ENCODE data around the gene FNDC7.
"Not testable (repeated sequence)": the region's sequence is repeated elsewhere in the genome, so short reads cannot be mapped to it uniquely, and the experiment has no call there.

FNDC7 gene

DNA sequence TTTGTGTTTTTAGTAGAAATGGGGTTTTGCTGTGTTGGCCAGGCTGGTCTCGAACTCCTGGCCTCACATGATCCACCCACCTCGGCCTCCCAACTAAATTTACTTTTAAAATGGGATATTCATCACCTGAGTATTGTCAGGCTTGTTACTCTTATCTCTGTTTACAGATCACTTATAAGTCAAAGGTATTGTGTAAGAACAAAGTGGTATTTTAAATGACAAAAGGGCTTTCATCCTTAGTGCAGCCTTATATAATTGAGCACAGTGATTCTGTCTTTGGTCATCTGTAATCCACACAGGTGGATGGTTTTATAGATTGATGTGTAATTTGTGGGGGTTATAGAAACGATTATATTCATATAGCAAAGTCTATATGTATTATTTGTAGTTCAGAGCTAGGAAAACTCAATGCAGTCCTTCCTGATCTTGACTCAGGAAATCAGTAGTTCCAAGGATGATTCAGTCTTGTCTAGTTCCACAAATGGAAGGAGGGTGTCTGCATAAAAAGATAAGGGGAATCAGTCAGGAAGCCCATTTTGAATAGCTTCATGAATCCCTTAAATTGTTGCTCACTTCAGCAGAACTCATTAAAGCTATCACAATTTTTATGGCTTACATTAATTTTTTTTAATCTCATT lies 68.3 kb downstream of the FNDC7 start (continued):
- TF ChIP-seq ZBTB8A (tag by site-specific recombination; IDR thresholded peaks at IDR 0.05), result no peak
- TF ChIP-seq KLF9 (tag by site-specific recombination; IDR thresholded peaks at IDR 0.05; ENCODE audit: low read depth), result no peak
- no peak for TF ChIP-seq KLF10 (tag by site-specific recombination; IDR thresholded peaks at IDR 0.05)
- TF ChIP-seq ZNF133 (tag by site-specific recombination; IDR thresholded peaks at IDR 0.05), result no peak
- no peak for TF ChIP-seq EGR2 (tag by site-specific recombination; IDR thresholded peaks at IDR 0.05; ENCODE audit: low read depth)
- TF ChIP-seq, protein P1, sequence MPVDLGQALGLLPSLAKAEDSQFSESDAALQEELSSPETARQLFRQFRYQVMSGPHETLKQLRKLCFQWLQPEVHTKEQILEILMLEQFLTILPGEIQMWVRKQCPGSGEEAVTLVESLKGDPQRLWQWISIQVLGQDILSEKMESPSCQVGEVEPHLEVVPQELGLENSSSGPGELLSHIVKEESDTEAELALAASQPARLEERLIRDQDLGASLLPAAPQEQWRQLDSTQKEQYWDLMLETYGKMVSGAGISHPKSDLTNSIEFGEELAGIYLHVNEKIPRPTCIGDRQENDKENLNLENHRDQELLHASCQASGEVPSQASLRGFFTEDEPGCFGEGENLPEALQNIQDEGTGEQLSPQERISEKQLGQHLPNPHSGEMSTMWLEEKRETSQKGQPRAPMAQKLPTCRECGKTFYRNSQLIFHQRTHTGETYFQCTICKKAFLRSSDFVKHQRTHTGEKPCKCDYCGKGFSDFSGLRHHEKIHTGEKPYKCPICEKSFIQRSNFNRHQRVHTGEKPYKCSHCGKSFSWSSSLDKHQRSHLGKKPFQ (tag by site-specific recombination; IDR thresholded peaks at IDR 0.05), result no peak
- no peak for TF ChIP-seq ZNF211 (tag by site-specific recombination; IDR thresholded peaks at IDR 0.05; ENCODE audit: low read depth)
- no peak for TF ChIP-seq ZNF544 (tag by site-specific recombination; IDR thresholded peaks at IDR 0.05)
- TF ChIP-seq YY2 (tag by site-specific recombination; IDR thresholded peaks at IDR 0.05), result no peak
- TF ChIP-seq ZNF132 (tag by site-specific recombination; IDR thresholded peaks at IDR 0.05; ENCODE audit: borderline replicate concordance), result no peak
- TF ChIP-seq MEIS1 (CRISPR knock-in tag; IDR thresholded peaks at IDR 0.05; ENCODE audit: borderline replicate concordance), result no peak
- no peak for TF ChIP-seq ZNF660 (tag by site-specific recombination; IDR thresholded peaks at IDR 0.05)
- TF ChIP-seq, protein P2, sequence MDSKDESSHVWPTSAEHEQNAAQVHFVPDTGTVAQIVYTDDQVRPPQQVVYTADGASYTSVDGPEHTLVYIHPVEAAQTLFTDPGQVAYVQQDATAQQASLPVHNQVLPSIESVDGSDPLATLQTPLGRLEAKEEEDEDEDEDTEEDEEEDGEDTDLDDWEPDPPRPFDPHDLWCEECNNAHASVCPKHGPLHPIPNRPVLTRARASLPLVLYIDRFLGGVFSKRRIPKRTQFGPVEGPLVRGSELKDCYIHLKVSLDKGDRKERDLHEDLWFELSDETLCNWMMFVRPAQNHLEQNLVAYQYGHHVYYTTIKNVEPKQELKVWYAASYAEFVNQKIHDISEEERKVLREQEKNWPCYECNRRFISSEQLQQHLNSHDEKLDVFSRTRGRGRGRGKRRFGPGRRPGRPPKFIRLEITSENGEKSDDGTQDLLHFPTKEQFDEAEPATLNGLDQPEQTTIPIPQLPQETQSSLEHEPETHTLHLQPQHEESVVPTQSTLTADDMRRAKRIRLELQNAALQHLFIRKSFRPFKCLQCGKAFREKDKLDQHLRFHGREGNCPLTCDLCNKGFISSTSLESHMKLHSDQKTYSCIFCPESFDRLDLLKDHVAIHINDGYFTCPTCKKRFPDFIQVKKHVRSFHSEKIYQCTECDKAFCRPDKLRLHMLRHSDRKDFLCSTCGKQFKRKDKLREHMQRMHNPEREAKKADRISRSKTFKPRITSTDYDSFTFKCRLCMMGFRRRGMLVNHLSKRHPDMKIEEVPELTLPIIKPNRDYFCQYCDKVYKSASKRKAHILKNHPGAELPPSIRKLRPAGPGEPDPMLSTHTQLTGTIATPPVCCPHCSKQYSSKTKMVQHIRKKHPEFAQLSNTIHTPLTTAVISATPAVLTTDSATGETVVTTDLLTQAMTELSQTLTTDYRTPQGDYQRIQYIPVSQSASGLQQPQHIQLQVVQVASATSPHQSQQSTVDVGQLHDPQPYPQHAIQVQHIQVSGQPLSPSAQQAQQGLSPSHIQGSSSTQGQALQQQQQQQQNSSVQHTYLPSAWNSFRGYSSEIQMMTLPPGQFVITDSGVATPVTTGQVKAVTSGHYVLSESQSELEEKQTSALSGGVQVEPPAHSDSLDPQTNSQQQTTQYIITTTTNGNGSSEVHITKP (tag by site-specific recombination; IDR thresholded peaks at IDR 0.05), result no peak

DNA sequence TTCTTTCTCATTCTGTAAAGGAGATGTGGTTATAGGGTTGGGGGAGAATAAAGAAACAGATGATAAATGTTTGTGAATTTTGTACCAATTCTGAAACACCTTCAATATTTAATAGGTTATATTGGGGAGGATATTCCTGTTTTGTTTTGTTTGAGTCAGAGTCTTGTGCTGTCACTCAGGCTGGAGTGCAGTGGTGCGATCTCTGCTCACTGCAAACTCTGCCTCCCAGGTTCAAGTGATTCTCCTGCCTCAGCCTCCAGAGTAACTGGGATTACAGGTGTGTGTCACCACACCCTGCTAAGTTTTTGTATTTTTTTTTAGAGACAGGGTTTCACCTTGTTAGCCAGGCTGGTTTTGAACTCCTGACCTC lies 68.9 kb downstream of the FNDC7 start:
- H3K4me3 ChIP-seq (ENCODE audit: low read depth, low read length); POLR2A ChIA-PET; H3K27ac ChIP-seq (ENCODE audit: extremely low read depth, low read depth, low read length); H3K4me1 ChIP-seq (ENCODE audit: control insufficient read depth, insufficient read depth, low read length); CTCF ChIA-PET; H3K9me3 ChIP-seq (ENCODE audit: control insufficient read depth, insufficient read depth, low read depth, low read length): not testable (repeated sequence)
- peaks cover 3 to 79% of the 10 kb centered on the region in 2 experiments; a peak in 2 of 3 replicates for H3K36me3 ChIP-seq (ENCODE audit: control insufficient read depth in 2 of 2, insufficient read depth in 1 of 2, low read length in 2 of 2)

DNA sequence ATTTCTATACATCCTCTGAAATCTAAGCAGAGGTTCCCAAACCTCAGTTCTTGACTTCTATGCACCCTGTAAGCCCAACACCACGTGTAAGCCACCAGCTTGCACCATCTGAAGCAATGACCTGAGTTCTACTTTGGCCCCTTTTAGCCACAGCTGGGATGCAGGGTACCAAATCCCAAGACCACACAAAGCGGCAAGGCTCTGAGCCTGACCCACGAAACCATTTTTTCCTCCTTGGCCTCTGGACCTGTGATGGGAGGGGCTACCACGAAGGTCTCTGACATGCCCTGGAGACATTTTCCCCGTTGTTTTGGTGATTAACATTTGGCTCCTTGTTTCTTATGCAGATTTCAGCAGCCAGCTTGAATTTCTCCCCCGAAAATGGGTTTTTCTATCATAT lies 72.6 kb downstream of the FNDC7 start:
- POLR2A ChIA-PET, result no interaction called here
- CTCF ChIA-PET, result no interaction called here
- Histone ChIP-seq H3K27ac (ENCODE audit: extremely low read depth, low read depth, low read length) (no peak overlapping the region), H3K36me3 (ENCODE audit: control insufficient read depth in 2 of 2, insufficient read depth in 1 of 2, low read length in 2 of 2) (peaks cover 0 to 55% of the 10 kb centered on the region in 2 experiments; a peak in 2 of 3 replicates), H3K4me1 (ENCODE audit: control insufficient read depth, insufficient read depth, low read length) (no peaks in the 10 kb centered on the region), H3K4me3 (ENCODE audit: low read depth, low read length) (no peak overlapping the region), H3K9me3 (ENCODE audit: control insufficient read depth, insufficient read depth, low read depth, low read length) (no peaks in the 10 kb centered on the region)
- TF ChIP-seq ZNF585B (tag by site-specific recombination; IDR thresholded peaks at IDR 0.05) (peak; percentile 99), ZNF155 (tag by site-specific recombination; IDR thresholded peaks at IDR 0.05) (no peak), SETDB1 (IDR thresholded peaks at IDR 0.05; ENCODE audit: insufficient read length, low read length) (peak; percentile 81)

DNA sequence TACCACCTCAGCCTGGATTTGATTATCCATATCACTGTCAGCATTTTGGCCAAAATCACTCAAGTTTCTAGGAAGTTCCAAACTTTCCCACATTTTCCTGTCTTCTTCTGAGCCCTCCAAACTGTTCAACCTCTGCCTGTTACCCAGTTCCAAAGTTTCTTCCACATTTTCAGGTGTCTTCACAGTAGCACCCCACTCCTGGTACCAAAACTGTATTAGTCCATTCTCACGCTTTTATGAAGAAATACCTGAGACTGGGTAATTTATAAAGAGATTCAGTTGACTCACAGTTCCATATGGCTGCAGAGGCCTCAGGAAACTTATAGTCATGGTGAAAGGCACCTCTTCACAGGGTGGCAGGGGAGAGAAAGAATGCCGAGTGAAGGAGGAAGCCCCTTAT lies 73.2 kb downstream of the FNDC7 start:
- no peaks in the 10 kb centered on the region for H3K4me1 ChIP-seq (ENCODE audit: control insufficient read depth, insufficient read depth, low read length)
- no peak overlapping the region for H3K4me3 ChIP-seq (ENCODE audit: low read depth, low read length)
- ChIA-PET CTCF (interaction anchor here (0.6 kb wide), 1 partner anchor 49 kb away, joined by 3 read pairs; no protein-coding TSS in a partner anchor), POLR2A (no interaction called here)
- H3K36me3 ChIP-seq (ENCODE audit: control insufficient read depth in 2 of 2, insufficient read depth in 1 of 2, low read length in 2 of 2), result peaks cover 0 to 53% of the 10 kb centered on the region in 2 experiments; a peak in 2 of 3 replicates
- no peaks in the 10 kb centered on the region for H3K9me3 ChIP-seq (ENCODE audit: control insufficient read depth, insufficient read depth, low read depth, low read length)
- TF ChIP-seq ZNF341 (tag by site-specific recombination; IDR thresholded peaks at IDR 0.05; ENCODE audit: low read depth) (no peak), ZNF707 (tag by site-specific recombination; IDR thresholded peaks at IDR 0.05) (peak; percentile 95), ZNF654 (tag by site-specific recombination; IDR thresholded peaks at IDR 0.05; ENCODE audit: low read depth) (no peak)
- TF ChIP-seq, protein P3, sequence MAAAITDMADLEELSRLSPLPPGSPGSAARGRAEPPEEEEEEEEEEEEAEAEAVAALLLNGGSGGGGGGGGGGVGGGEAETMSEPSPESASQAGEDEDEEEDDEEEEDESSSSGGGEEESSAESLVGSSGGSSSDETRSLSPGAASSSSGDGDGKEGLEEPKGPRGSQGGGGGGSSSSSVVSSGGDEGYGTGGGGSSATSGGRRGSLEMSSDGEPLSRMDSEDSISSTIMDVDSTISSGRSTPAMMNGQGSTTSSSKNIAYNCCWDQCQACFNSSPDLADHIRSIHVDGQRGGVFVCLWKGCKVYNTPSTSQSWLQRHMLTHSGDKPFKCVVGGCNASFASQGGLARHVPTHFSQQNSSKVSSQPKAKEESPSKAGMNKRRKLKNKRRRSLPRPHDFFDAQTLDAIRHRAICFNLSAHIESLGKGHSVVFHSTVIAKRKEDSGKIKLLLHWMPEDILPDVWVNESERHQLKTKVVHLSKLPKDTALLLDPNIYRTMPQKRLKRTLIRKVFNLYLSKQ (tag by site-specific recombination; IDR thresholded peaks at IDR 0.05; ENCODE audit: borderline replicate concordance), result no peak
- no peak overlapping the region for H3K27ac ChIP-seq (ENCODE audit: extremely low read depth, low read depth, low read length)

All from HEK293 (cell line).